Measurements from ENCODE around the gene C16orf54. TPM values are rescaled to one million over a fixed set of nuclear protein-coding genes. Genes with fewer than 3 reads are reported as not detected.
"Not testable (repeated sequence)": the region's sequence is repeated elsewhere in the genome, so short reads cannot be mapped to it uniquely, and the experiment has no call there.

The C16orf54 gene
- total RNA-seq, 1 donor: not detected

DNA sequence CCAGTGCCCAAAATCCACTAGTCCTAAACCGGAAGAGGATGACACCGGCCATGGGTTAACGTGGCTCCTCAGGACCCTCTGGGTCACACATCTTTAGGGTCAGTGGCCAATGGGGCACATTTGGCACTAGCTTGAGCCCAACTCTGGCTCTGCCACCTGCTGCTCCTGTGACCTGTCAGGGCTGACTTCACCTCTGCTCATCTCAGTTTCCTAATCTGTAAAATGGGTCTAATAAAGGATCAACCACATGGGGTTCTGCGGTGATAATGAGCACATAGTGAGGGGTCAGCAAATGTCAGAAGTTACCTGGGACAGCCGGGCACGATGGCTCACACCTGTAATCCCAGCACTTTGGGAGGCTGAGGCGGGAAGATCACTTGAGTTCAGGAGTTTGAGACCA lies 48.4 kb downstream of the C16orf54 start:
- DNase-seq (ENCODE audit: low read depth): no peak
- no peak overlapping the region for H3K4me3 ChIP-seq (ENCODE audit: low read depth, low read length)
- TF ChIP-seq, protein P1, sequence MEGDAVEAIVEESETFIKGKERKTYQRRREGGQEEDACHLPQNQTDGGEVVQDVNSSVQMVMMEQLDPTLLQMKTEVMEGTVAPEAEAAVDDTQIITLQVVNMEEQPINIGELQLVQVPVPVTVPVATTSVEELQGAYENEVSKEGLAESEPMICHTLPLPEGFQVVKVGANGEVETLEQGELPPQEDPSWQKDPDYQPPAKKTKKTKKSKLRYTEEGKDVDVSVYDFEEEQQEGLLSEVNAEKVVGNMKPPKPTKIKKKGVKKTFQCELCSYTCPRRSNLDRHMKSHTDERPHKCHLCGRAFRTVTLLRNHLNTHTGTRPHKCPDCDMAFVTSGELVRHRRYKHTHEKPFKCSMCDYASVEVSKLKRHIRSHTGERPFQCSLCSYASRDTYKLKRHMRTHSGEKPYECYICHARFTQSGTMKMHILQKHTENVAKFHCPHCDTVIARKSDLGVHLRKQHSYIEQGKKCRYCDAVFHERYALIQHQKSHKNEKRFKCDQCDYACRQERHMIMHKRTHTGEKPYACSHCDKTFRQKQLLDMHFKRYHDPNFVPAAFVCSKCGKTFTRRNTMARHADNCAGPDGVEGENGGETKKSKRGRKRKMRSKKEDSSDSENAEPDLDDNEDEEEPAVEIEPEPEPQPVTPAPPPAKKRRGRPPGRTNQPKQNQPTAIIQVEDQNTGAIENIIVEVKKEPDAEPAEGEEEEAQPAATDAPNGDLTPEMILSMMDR (IDR thresholded peaks at IDR 0.05; ENCODE audit: insufficient read depth, low read length): no peak

DNA sequence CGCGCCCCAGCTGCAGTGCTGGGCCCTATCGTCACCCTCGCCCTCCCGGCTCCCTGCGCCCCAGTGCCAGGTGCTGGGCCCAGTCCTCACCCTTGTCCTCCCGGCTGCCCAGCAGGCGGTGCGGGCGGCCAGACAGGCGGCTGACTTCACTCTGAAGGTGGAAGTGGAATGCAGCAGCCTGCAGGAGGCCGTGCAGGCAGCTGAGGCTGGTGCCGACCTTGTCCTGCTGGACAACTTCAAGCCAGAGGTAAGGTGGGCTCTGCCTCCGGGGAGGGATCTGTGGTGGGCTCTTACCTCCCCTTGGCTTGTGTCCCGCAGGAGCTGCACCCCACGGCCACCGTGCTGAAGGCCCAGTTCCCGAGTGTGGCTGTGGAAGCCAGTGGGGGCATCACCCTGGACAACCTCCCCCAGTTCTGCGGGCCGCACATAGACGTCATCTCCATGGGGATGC lies 48.9 kb downstream of the C16orf54 start:
- TF ChIP-seq, protein P1 (IDR thresholded peaks at IDR 0.05; ENCODE audit: insufficient read depth, low read length): no peak
- DNase-seq (ENCODE audit: low read depth): no peak

DNA sequence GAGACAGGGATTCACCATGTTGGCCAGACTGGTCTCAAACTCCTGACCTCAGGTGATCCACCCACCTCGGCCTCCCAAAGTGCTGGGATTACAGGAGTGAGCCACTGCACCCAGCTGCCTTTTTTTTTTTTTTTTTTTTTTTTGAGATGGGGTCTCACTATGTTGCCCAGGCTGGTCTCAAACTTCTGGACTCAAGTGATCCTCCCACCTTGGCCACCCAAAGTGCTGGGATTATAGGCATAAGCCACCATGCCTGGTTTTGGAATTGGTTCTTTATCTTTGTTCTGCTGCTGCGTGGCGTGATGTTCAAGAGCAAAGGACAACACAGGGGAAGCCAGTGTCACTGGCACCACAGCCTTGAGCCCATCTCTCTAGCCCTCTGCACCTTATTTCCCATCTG lies 50.1 kb downstream of the C16orf54 start:
- not testable (repeated sequence) for DNase-seq (ENCODE audit: low read depth); H3K4me3 ChIP-seq (ENCODE audit: low read depth, low read length)

More for the DNA sequence above, 48.9 kb downstream of the C16orf54 start:
- no peak overlapping the region for H3K4me3 ChIP-seq (ENCODE audit: low read depth, low read length)

DNA sequence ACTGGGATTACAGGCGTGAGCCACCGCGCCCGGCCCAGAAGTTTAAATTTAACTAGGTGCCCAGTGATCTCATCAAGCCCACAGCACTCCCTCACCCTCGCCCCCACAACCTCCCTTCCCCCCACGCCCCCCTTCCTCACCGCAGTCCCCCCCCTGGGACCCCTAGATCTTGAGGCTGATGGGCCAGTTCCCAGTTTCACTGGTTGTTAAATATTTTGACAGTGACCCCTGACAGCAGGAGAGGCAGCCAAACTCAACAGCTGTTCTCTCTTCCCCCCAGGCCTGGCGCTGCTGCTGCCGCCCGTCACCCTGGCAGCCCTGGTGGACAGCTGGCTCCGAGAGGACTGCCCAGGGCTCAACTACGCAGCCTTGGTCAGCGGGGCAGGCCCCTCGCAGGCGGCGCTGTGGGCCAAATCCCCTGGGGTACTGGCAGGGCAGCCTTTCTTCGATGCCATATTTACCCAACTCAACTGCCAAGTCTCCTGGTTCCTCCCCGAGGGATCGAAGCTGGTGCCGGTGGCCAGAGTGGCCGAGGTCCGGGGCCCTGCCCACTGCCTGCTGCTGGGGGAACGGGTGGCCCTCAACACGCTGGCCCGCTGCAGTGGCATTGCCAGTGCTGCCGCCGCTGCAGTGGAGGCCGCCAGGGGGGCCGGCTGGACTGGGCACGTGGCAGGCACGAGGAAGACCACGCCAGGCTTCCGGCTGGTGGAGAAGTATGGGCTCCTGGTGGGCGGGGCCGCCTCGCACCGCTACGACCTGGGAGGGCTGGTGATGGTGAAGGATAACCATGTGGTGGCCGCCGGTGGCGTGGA lies 51.2 kb downstream of the C16orf54 start:
- H3K4me3 ChIP-seq (ENCODE audit: low read depth, low read length): no peak overlapping the region
- DNase-seq (ENCODE audit: low read depth): no peak
- TF ChIP-seq, protein P1 (IDR thresholded peaks at IDR 0.05; ENCODE audit: insufficient read depth, low read length): no peak

DNA sequence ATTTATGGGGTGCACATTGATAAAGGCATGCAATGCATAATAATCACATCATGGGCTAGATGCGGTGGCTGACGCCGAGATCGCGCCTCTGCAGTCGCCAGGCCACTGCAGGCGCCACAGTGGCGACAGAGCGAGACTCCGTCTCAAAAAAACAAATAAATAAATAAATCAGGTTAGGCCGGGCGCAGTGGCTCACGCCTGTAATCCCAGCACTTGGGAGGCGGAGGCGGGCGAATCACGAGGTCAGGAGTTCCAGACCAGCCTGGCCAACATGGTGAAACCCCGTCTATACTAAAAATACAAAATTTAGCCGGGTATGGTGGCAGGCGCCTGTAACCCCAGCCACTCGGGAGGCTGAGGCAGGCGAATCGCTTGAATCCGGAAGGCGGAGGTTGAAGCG lies 53.2 kb downstream of the C16orf54 start:
- not testable (repeated sequence) for H3K4me3 ChIP-seq (ENCODE audit: low read depth, low read length); DNase-seq (ENCODE audit: low read depth)

Other genes with a start within 250 kb of the C16orf54 start
- 12.1 and 17.8 TPM in 2 replicates for gene NPIPB12, start 239.6 kb downstream of the C16orf54 start, total RNA-seq (ENCODE audit: low replicate concordance)
- not detected in 2 replicates for gene SPN, start 82.7 kb downstream of the C16orf54 start, total RNA-seq (ENCODE audit: low replicate concordance)
- 7.4 and 86.1 TPM in 2 replicates for gene QPRT, start 66.8 kb downstream of the C16orf54 start, total RNA-seq (ENCODE audit: low replicate concordance)
- gene ZG16, start 32.3 kb upstream of the C16orf54 start, total RNA-seq (ENCODE audit: low replicate concordance): not detected in 2 replicates
- 7.2 and 52.4 TPM in 2 replicates for gene KIF22, start 44.8 kb upstream of the C16orf54 start, total RNA-seq (ENCODE audit: low replicate concordance)
- 74.0 and 159 TPM in 2 replicates for gene MAZ, start 60.5 kb upstream of the C16orf54 start, total RNA-seq (ENCODE audit: low replicate concordance)
- 7.7 and 32.0 TPM in 2 replicates for gene PRRT2, start 66.2 kb upstream of the C16orf54 start, total RNA-seq (ENCODE audit: low replicate concordance)
- gene PAGR1, start 70.2 kb upstream of the C16orf54 start, total RNA-seq (ENCODE audit: low replicate concordance): 23.4 and 61.2 TPM in 2 replicates
- gene MVP, start 74.5 kb upstream of the C16orf54 start, total RNA-seq (ENCODE audit: low replicate concordance): 202 and 275 TPM in 2 replicates
- 66.2 and 79.2 TPM in 2 replicates for gene CDIPT, start 117.2 kb upstream of the C16orf54 start, total RNA-seq (ENCODE audit: low replicate concordance)
- 1.4 and 12.3 TPM in 2 replicates for gene SEZ6L2, start 153.6 kb upstream of the C16orf54 start, total RNA-seq (ENCODE audit: low replicate concordance)
- 0.98 and 1.5 TPM in 2 replicates for gene ASPHD1, start 154.5 kb upstream of the C16orf54 start, total RNA-seq (ENCODE audit: low replicate concordance)
- gene KCTD13, start 180.2 kb upstream of the C16orf54 start, total RNA-seq (ENCODE audit: low replicate concordance): 12.5 and 41.9 TPM in 2 replicates
- gene TMEM219, start 216.1 kb upstream of the C16orf54 start, total RNA-seq (ENCODE audit: low replicate concordance): 57.3 and 68.0 TPM in 2 replicates
- gene TAOK2, start 227.9 kb upstream of the C16orf54 start, total RNA-seq (ENCODE audit: low replicate concordance): 44.6 and 57.2 TPM in 2 replicates
- 13.6 and 14.4 TPM in 2 replicates for gene HIRIP3, start 249.6 kb upstream of the C16orf54 start, total RNA-seq (ENCODE audit: low replicate concordance)

Data from fibroblast of the aortic adventitia (primary cell).